DOHH2 (cell line): ENCODE data around the gene SCRN1.

Experiments
- H3F3A ChIP-seq: fragments of 200-600 bp; sonication (generic), shearing (Covaris generic); 2 replicates; pipeline ENCODE4 v1.6.0; 2016; ENCODE audit warnings: antibody characterized with exemption, mild to moderate bottlenecking; ENCODE audit not compliant: control insufficient read depth, insufficient read depth
- H3K27ac ChIP-seq: fragments of 200-600 bp; sonication (generic); 2 replicates; pipeline ENCODE4 v1.5.1; 2014; ENCODE audit warnings: low read depth, mild to moderate bottlenecking, low read length, moderate library complexity
- H3K27me3 ChIP-seq: fragments of 200-600 bp; sonication (generic); 2 replicates; pipeline ENCODE4 v1.6.1; 2014; ENCODE audit warnings: mild to moderate bottlenecking, low read length, mixed read lengths; ENCODE audit not compliant: control insufficient read depth
- H3K36me3 ChIP-seq: fragments of 200-600 bp; sonication (generic); 2 replicates; pipeline ENCODE4 v1.6.1; 2014; ENCODE audit warnings: mild to moderate bottlenecking, low read length, moderate library complexity, mixed read lengths; ENCODE audit not compliant: control insufficient read depth
- H3K4me1 ChIP-seq: fragments of 200-600 bp; sonication (generic); 2 replicates; pipeline ENCODE4 v1.6.1; 2014; ENCODE audit warnings: mild to moderate bottlenecking, low read length, mixed read lengths; ENCODE audit not compliant: control insufficient read depth
- H3K4me2 ChIP-seq: fragments of 200-600 bp; sonication (generic); 2 replicates; pipeline ENCODE4 v1.6.0; 2014; ENCODE audit warnings: mild to moderate bottlenecking, low read length, moderate library complexity
- H3K4me3 ChIP-seq: fragments of 200-600 bp; sonication (generic); 2 replicates; pipeline ENCODE4 v1.5.1; 2014; ENCODE audit warnings: mild to moderate bottlenecking, low read length, mixed read lengths
- H3K79me2 ChIP-seq: fragments of 200-600 bp; sonication (generic); 2 replicates; pipeline ENCODE4 v1.6.1; 2014; ENCODE audit warnings: mild to moderate bottlenecking, low read length, mixed read lengths; ENCODE audit not compliant: control insufficient read depth
- H3K9me2 ChIP-seq: fragments of 200-600 bp; sonication (generic); replicated peaks from 2 replicates; pipeline ENCODE4 v1.6.1; 2014; ENCODE audit warnings: mild to moderate bottlenecking, low read length, mixed read lengths; ENCODE audit not compliant: control insufficient read depth
- H3K9me3 ChIP-seq: fragments of 200-600 bp; sonication (generic); 2 replicates; pipeline ENCODE4 v1.6.1; 2014; ENCODE audit warnings: antibody characterized with exemption, low read length, mixed read lengths; ENCODE audit not compliant: control insufficient read depth, insufficient read depth
- H4K20me1 ChIP-seq: fragments of 200-600 bp; sonication (generic); 2 replicates; pipeline ENCODE4 v1.6.0; 2014; ENCODE audit warnings: low read depth, mild to moderate bottlenecking, antibody characterized with exemption, low read length, moderate library complexity; ENCODE audit not compliant: control insufficient read depth, insufficient read depth
- EZH2phosphoT487 ChIP-seq: fragments of 200-600 bp; sonication (generic); IDR thresholded peaks from 2 replicates; pipeline ENCODE4 v1.6.1; 2017; ENCODE audit warnings: borderline replicate concordance, mild to moderate bottlenecking, antibody characterized with exemption, low read length, moderate library complexity, mixed read lengths
- TF ChIP-seq, protein P1 (sequence below): fragments of 200-600 bp; sonication (generic); IDR thresholded peaks from one replicate; pipeline ENCODE4 v1.5.1; 2014; ENCODE audit warnings: antibody characterized with exemption, mild to moderate bottlenecking, low read depth, low read length; ENCODE audit not compliant: poor library complexity, severe bottlenecking

The SCRN1 gene

DNA sequence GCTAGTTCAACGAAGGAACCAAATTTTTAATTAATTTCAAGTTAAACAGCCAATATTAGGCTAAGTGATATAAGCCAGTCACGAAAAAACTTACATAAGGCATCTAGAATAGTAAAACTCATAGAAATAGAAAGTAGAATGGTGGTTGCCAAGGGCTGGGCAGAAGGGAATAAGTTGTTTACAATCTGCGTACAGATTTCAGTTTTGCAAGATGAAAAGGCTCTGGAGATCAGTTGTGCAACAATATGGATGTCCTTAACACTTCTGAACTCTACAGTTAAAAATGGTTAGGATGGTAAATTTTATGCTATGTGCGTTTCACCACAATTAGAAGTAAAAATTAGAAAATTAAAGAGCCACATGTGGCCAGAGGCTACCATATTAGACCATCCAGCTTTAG, 13.3 kb downstream of the SCRN1 start:
- peaks cover 4% of the 10 kb centered on the region; the same call in 1 of the 2 replicates for H3K4me1 ChIP-seq
- peaks cover 86% of the 10 kb centered on the region for H3K79me2 ChIP-seq
- TF ChIP-seq, protein P1, sequence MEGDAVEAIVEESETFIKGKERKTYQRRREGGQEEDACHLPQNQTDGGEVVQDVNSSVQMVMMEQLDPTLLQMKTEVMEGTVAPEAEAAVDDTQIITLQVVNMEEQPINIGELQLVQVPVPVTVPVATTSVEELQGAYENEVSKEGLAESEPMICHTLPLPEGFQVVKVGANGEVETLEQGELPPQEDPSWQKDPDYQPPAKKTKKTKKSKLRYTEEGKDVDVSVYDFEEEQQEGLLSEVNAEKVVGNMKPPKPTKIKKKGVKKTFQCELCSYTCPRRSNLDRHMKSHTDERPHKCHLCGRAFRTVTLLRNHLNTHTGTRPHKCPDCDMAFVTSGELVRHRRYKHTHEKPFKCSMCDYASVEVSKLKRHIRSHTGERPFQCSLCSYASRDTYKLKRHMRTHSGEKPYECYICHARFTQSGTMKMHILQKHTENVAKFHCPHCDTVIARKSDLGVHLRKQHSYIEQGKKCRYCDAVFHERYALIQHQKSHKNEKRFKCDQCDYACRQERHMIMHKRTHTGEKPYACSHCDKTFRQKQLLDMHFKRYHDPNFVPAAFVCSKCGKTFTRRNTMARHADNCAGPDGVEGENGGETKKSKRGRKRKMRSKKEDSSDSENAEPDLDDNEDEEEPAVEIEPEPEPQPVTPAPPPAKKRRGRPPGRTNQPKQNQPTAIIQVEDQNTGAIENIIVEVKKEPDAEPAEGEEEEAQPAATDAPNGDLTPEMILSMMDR, result no peak
- TF ChIP-seq EZH2phosphoT487, result no peak
- no peaks in the 10 kb centered on the region for H3K27me3 ChIP-seq
- H3K9me2 ChIP-seq, result no peaks in the 10 kb centered on the region
- no peak overlapping the region for H3K27ac ChIP-seq
- no peaks in the 10 kb centered on the region for H3F3A ChIP-seq
- H3K36me3 ChIP-seq, result no peaks in the 10 kb centered on the region
- H3K4me3 ChIP-seq, result no peak overlapping the region
- no peak overlapping the region for H3K4me2 ChIP-seq
- no peaks in the 10 kb centered on the region for H3K9me3 ChIP-seq
- H4K20me1 ChIP-seq, result peaks cover 3% of the 10 kb centered on the region; the same call in 1 of the 2 replicates

DNA sequence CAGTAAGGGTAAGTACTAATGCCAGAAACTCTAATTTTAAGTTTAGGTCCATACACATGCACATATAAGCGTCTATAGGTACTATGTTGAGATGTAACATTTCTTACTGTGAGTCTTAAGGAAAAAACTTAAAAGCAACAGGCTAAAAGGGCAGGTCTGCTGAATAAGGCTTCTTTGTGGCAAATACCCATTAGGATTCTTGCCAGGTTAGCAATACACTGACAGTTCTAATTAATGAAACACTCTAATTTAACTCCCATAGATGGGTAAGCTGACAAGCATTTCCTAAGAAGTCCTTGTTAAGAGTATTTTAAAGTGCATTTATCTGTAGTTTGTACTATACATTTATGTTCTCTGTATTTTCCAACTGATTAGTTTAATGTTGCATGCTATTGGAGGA, 14.0 kb downstream of the SCRN1 start:
- Histone ChIP-seq H3K9me3 (no peaks in the 10 kb centered on the region), H3K9me2 (no peaks in the 10 kb centered on the region), H3F3A (no peaks in the 10 kb centered on the region), H3K79me2 (peaks cover 89% of the 10 kb centered on the region), H3K27ac (no peak overlapping the region), H3K4me1 (peaks cover 4% of the 10 kb centered on the region; the same call in 1 of the 2 replicates), H3K27me3 (no peaks in the 10 kb centered on the region), H4K20me1 (peaks cover 3% of the 10 kb centered on the region; the same call in 1 of the 2 replicates), H3K4me2 (no peak overlapping the region), H3K36me3 (peaks cover 3% of the 10 kb centered on the region; the same call in 1 of the 2 replicates), H3K4me3 (no peak overlapping the region)
- TF ChIP-seq EZH2phosphoT487, result no peak
- TF ChIP-seq, protein P1, result no peak

GRCh38 chr7:29974286-29974685, 15.3 kb downstream of the SCRN1 start:
- peaks cover 89% of the 10 kb centered on the region for H3K79me2 ChIP-seq
- H3K9me2 ChIP-seq, result no peaks in the 10 kb centered on the region
- H3K27me3 ChIP-seq, result no peaks in the 10 kb centered on the region
- no peak overlapping the region for H3K27ac ChIP-seq
- no peaks in the 10 kb centered on the region for H3F3A ChIP-seq
- H3K4me2 ChIP-seq, result no peak overlapping the region
- no peaks in the 10 kb centered on the region; the same call in 1 of the 2 replicates for H4K20me1 ChIP-seq
- no peak overlapping the region for H3K4me3 ChIP-seq
- peaks cover 3% of the 10 kb centered on the region; the same call in 1 of the 2 replicates for H3K36me3 ChIP-seq
- TF ChIP-seq, protein P1, result no peak
- no peak for TF ChIP-seq EZH2phosphoT487
- no peaks in the 10 kb centered on the region for H3K9me3 ChIP-seq
- H3K4me1 ChIP-seq, result peaks cover 4% of the 10 kb centered on the region; the same call in 1 of the 2 replicates

DNA sequence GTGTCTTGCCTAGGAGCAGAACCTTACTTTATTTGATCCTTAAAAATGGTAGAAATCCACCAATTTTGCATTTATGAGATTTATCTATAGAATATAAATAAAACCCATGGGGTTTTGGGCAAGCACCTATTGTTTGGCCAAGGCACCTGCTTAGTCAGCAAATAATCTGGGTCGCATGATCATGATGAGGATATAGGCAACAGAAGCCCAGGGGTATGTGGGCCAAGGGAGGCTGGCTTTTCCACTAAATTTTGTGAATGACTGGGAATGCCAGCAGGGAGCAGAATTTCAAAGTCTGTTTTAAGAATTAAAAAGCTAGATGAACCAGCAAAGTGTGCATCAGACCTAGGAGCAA, 17.3 kb downstream of the SCRN1 start:
- no peaks in the 10 kb centered on the region for H3K9me3 ChIP-seq
- no peak overlapping the region for H3K27ac ChIP-seq
- H3K36me3 ChIP-seq, result peaks cover 20% of the 10 kb centered on the region
- H3F3A ChIP-seq, result no peaks in the 10 kb centered on the region
- H3K4me3 ChIP-seq, result no peak overlapping the region
- TF ChIP-seq, protein P1, result no peak
- no peak for TF ChIP-seq EZH2phosphoT487
- H3K27me3 ChIP-seq, result no peaks in the 10 kb centered on the region
- H3K9me2 ChIP-seq, result no peaks in the 10 kb centered on the region
- H3K79me2 ChIP-seq, result peaks cover 72% of the 10 kb centered on the region
- no peaks in the 10 kb centered on the region for H4K20me1 ChIP-seq
- peaks cover 4% of the 10 kb centered on the region; the same call in 1 of the 2 replicates for H3K4me1 ChIP-seq
- no peak overlapping the region for H3K4me2 ChIP-seq
